ENCODE data around the gene MRLN. TPM values are rescaled to one million over a fixed set of nuclear protein-coding genes. Genes with fewer than 3 reads are reported as not detected.

The MRLN gene
- polyA plus RNA-seq, 1 donor from 2014 or later: not detected

DNA sequence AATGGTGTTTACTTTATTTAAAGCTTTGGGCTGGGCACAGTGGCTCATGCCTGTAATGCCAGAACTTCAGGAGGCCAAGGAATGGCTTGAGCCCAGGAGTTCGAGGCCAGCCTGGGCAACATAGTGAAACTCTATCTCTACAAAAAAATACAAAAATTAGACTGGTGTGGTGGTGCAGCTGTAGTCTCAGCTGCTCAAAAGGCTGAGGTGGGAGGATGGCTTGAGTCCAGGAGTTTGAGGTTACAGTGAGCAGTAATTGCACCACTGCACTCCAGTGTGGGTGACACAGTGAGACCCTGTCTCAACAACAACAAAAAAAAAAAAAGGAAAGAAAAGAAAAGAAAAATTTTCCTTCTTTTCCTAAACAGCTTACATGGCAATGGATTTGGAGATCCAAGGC, 65.6 kb downstream of the MRLN start:
- Histone ChIP-seq H3K9ac (ENCODE audit: low read length) (no peak overlapping the region), H3K27me3 (ENCODE audit: insufficient read depth, low read depth, low read length) (no peaks in the 10 kb centered on the region), H3K27ac (ENCODE audit: low read length) (no peak overlapping the region), H3K79me2 (replicated peaks; ENCODE audit: insufficient read depth, low read length) (no peaks in the 10 kb centered on the region), H3K9me2 (ENCODE audit: insufficient read depth, low read length) (no peaks in the 10 kb centered on the region), H3K4me3 (ENCODE audit: low read length) (no peak overlapping the region), H3K4me2 (ENCODE audit: low read length) (no peak overlapping the region), H3K36me3 (ENCODE audit: insufficient read depth, low read length) (peaks cover 12% of the 10 kb centered on the region), H2AFZ (ENCODE audit: low read depth, low read length) (no peak overlapping the region), H4K20me1 (ENCODE audit: insufficient read depth) (no peaks in the 10 kb centered on the region), H3K9me3 (ENCODE audit: low read length) (no peaks in the 10 kb centered on the region), H3F3A (ENCODE audit: insufficient read depth, low read length, poor library complexity, severe bottlenecking) (no peaks in the 10 kb centered on the region)
- TF ChIP-seq TAF1 (IDR thresholded peaks at IDR 0.05; ENCODE audit: low read depth) (no peak), EP300 (conservative IDR thresholded peaks at IDR 0.05; ENCODE audit: poor library complexity, severe bottlenecking) (no peak), EZH2 (IDR thresholded peaks at IDR 0.05; ENCODE audit: borderline replicate concordance, insufficient read depth, low read length, poor library complexity, severe bottlenecking) (no peak), SMC3 (conservative IDR thresholded peaks at IDR 0.05; ENCODE audit: poor library complexity) (no peak), POLR2AphosphoS5 (IDR thresholded peaks at IDR 0.05) (no peak), RAD21 (conservative IDR thresholded peaks at IDR 0.05) (no peak), MXI1 (conservative IDR thresholded peaks at IDR 0.05; ENCODE audit: poor library complexity, severe bottlenecking) (no peak)
- TF ChIP-seq, protein P1, sequence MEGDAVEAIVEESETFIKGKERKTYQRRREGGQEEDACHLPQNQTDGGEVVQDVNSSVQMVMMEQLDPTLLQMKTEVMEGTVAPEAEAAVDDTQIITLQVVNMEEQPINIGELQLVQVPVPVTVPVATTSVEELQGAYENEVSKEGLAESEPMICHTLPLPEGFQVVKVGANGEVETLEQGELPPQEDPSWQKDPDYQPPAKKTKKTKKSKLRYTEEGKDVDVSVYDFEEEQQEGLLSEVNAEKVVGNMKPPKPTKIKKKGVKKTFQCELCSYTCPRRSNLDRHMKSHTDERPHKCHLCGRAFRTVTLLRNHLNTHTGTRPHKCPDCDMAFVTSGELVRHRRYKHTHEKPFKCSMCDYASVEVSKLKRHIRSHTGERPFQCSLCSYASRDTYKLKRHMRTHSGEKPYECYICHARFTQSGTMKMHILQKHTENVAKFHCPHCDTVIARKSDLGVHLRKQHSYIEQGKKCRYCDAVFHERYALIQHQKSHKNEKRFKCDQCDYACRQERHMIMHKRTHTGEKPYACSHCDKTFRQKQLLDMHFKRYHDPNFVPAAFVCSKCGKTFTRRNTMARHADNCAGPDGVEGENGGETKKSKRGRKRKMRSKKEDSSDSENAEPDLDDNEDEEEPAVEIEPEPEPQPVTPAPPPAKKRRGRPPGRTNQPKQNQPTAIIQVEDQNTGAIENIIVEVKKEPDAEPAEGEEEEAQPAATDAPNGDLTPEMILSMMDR (IDR thresholded peaks at IDR 0.05; ENCODE audit: poor library complexity, severe bottlenecking): no peak
- TF ChIP-seq, protein P2, sequence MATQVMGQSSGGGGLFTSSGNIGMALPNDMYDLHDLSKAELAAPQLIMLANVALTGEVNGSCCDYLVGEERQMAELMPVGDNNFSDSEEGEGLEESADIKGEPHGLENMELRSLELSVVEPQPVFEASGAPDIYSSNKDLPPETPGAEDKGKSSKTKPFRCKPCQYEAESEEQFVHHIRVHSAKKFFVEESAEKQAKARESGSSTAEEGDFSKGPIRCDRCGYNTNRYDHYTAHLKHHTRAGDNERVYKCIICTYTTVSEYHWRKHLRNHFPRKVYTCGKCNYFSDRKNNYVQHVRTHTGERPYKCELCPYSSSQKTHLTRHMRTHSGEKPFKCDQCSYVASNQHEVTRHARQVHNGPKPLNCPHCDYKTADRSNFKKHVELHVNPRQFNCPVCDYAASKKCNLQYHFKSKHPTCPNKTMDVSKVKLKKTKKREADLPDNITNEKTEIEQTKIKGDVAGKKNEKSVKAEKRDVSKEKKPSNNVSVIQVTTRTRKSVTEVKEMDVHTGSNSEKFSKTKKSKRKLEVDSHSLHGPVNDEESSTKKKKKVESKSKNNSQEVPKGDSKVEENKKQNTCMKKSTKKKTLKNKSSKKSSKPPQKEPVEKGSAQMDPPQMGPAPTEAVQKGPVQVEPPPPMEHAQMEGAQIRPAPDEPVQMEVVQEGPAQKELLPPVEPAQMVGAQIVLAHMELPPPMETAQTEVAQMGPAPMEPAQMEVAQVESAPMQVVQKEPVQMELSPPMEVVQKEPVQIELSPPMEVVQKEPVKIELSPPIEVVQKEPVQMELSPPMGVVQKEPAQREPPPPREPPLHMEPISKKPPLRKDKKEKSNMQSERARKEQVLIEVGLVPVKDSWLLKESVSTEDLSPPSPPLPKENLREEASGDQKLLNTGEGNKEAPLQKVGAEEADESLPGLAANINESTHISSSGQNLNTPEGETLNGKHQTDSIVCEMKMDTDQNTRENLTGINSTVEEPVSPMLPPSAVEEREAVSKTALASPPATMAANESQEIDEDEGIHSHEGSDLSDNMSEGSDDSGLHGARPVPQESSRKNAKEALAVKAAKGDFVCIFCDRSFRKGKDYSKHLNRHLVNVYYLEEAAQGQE (IDR thresholded peaks at IDR 0.05; ENCODE audit: borderline replicate concordance): no peak

Other genes with a start within 250 kb of the MRLN start
- gene SLC16A9, start 43.6 kb downstream of the MRLN start, polyA plus RNA-seq: 185 and 208 TPM in 2 replicates
- 20.1 and 20.4 TPM in 2 replicates for gene CCDC6, start 153.1 kb upstream of the MRLN start, polyA plus RNA-seq

Measured in neural cell (in vitro differentiated cells).